Measurements from ENCODE around the gene YAP1. TPM values are rescaled to one million over a fixed set of nuclear protein-coding genes. Genes with fewer than 3 reads are reported as not detected.

Gene YAP1
- total and polyA plus RNA-seq, 3 donors from 2014 or later, result 44.2 to 144 (median 110) TPM

- TF ChIP-seq POLR2A (IDR thresholded peaks at IDR 0.05) (no peak), CTCF (IDR thresholded peaks at IDR 0.05) (no peak)
These were observed 141.2 kb downstream of the YAP1 start for GRCh38 chr11:102251423-102251822.

GRCh38 chr11:102252339-102252891 is 142.2 kb downstream of the YAP1 start:
- intact Hi-C loops (cut with DNase I; ENCODE audit: low total_unique reads), result no loop called here
- no peak for DNase-seq
- WGBS, 2 donors, result 91 to 94% methylated on average over 6 of the region's 6 CpGs
- no peak for TF ChIP-seq CTCF (IDR thresholded peaks at IDR 0.05)
- no peak for TF ChIP-seq POLR2A (IDR thresholded peaks at IDR 0.05)
- Histone ChIP-seq H3K4me1 (no peaks in the 10 kb centered on the region), H3K9me3 (no peaks in the 10 kb centered on the region), H3K36me3 (ENCODE audit: low read depth, missing control alignments) (no peaks in the 10 kb centered on the region), H3K4me3 (no peak overlapping the region), H3K27me3 (no peaks in the 10 kb centered on the region), H3K27ac (no peak overlapping the region)

More at GRCh38 chr11:102251423-102251822, 141.2 kb downstream of the YAP1 start:
- DNase-seq, result no peak
- Histone ChIP-seq H3K4me1 (no peaks in the 10 kb centered on the region), H3K9me3 (no peaks in the 10 kb centered on the region), H3K27ac (no peak overlapping the region), H3K36me3 (ENCODE audit: low read depth, missing control alignments) (no peaks in the 10 kb centered on the region), H3K4me3 (no peak overlapping the region), H3K27me3 (no peaks in the 10 kb centered on the region)
- 91 to 94% methylated on average over 2 of the region's 2 CpGs for WGBS, 2 donors
- intact Hi-C loops (cut with DNase I; ENCODE audit: low total_unique reads), result no loop called here

GRCh38 chr11:102253020-102253715 is 142.9 kb downstream of the YAP1 start:
- WGBS, 2 donors, result 46 to 60% methylated on average over 3 of the region's 3 CpGs

GRCh38 chr11:102254047-102254446 is 143.8 kb downstream of the YAP1 start:
- Histone ChIP-seq H3K27ac (no peak overlapping the region), H3K4me3 (no peak overlapping the region)
- peak in 1 of 3 experiments; percentile 16 for TF ChIP-seq CTCF (IDR thresholded peaks at IDR 0.05)
- TF ChIP-seq POLR2A (IDR thresholded peaks at IDR 0.05), result no peak

More at GRCh38 chr11:102253020-102253715, 142.9 kb downstream of the YAP1 start:
- no peak overlapping the region for H3K4me3 ChIP-seq
- TF ChIP-seq POLR2A (IDR thresholded peaks at IDR 0.05), result no peak
- no peak for TF ChIP-seq CTCF (IDR thresholded peaks at IDR 0.05)
- H3K27ac ChIP-seq, result no peak overlapping the region
- no peak for DNase-seq
- H3K4me1 ChIP-seq, result no peaks in the 10 kb centered on the region
- no peaks in the 10 kb centered on the region for H3K36me3 ChIP-seq (ENCODE audit: low read depth, missing control alignments)
- H3K27me3 ChIP-seq, result no peaks in the 10 kb centered on the region
- intact Hi-C loops (cut with DNase I; ENCODE audit: low total_unique reads), result no loop called here
- H3K9me3 ChIP-seq, result no peaks in the 10 kb centered on the region

More at GRCh38 chr11:102254047-102254446, 143.8 kb downstream of the YAP1 start:
- H3K36me3 ChIP-seq (ENCODE audit: low read depth, missing control alignments), result no peaks in the 10 kb centered on the region
- whole genome bisulfite sequencing, 2 donors, result 89 to 90% methylated on average over 5 of the region's 5 CpGs
- H3K4me1 ChIP-seq, result no peaks in the 10 kb centered on the region
- intact Hi-C loops (cut with DNase I; ENCODE audit: low total_unique reads), result no loop called here
- no peaks in the 10 kb centered on the region for H3K27me3 ChIP-seq
- no peak for DNase-seq
- H3K9me3 ChIP-seq, result no peaks in the 10 kb centered on the region
